PC-9 (cell line): ENCODE results near the gene CLIP1.

Experiments used
- CTCF ChIP-seq: fragments of 200-600 bp; sonication (generic); conservative IDR thresholded peaks from 2 replicates; pipeline ENCODE4 v1.6.1; 2017; ENCODE audit warnings: mixed run types, antibody characterized with exemption, mild to moderate bottlenecking, moderate library complexity
- EZH2 ChIP-seq: fragments of 200-600 bp; sonication (generic); IDR thresholded peaks from 2 replicates; pipeline ENCODE4 v1.8.0; 2017; ENCODE audit warnings: antibody characterized with exemption, low read depth

DNA sequence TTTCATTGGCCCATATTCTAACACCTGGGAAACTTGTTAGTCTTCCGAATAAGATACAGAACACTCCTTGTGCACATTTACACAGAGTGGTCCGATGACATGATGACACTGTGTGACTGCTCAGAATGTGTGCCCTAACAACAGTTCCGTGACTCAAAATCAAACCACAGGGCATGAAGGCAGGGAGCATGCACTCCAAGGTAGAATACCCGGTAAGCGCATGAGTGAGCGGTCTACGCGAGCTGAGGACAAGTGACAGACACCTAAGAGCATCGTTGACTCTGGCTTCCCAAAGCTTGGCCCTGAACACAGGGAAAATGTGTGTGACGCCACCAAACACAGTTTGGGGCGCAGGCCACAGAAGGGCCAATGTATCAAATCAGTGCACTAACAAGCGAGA lies 18.6 kb downstream of the CLIP1 start:
- TF ChIP-seq CTCF (no peak), EZH2 (no peak)
